Stimulated activated CD4-positive, alpha-beta T cell treated with anti-CD3 and anti-CD28 coated beads, Interleukin-4, amount 100 ng/mL, for 4 hours (primary cell): Measurements from ENCODE around the gene FUBP1.
"Not testable (repeated sequence)": the region's sequence is repeated elsewhere in the genome, so short reads cannot be mapped to it uniquely, and the experiment has no call there.

Experiments
- DNase-seq, 2 experiments: peaks; one replicate each; pipeline ENCODE4 v3.0.0-alpha.2; 2020

FUBP1 gene

GRCh38 chr1:77940921-77941570, 37.8 kb downstream of the FUBP1 start:
- no peak for DNase-seq

GRCh38 chr1:77938651-77939050, 40.2 kb downstream of the FUBP1 start:
- DNase-seq: no peak

GRCh38 chr1:77929806-77930205, 49.1 kb downstream of the FUBP1 start:
- DNase-seq: no peak

- no peak for DNase-seq
Measured at GRCh38 chr1:77927414-77927813, 51.5 kb downstream of the FUBP1 start.

GRCh38 chr1:77926561-77927357, 52.1 kb downstream of the FUBP1 start:
- DNase-seq: no peak

- DNase-seq: no peak
Measured at GRCh38 chr1:77925956-77926355, 52.9 kb downstream of the FUBP1 start.

GRCh38 chr1:77925518-77925917, 53.4 kb downstream of the FUBP1 start:
- no peak for DNase-seq

GRCh38 chr1:77918918-77919317, 60.0 kb downstream of the FUBP1 start:
- not testable (repeated sequence) for DNase-seq

- DNase-seq: no peak
Measured at GRCh38 chr1:77910116-77910515, 68.8 kb downstream of the FUBP1 start.

GRCh38 chr1:77906624-77907023, 72.2 kb downstream of the FUBP1 start:
- no peak for DNase-seq

- DNase-seq: no peak
Measured at GRCh38 chr1:77906019-77906545, 72.8 kb downstream of the FUBP1 start.

- no peak for DNase-seq
Measured at GRCh38 chr1:77905603-77906002, 73.3 kb downstream of the FUBP1 start.

- DNase-seq: no peak
Measured at GRCh38 chr1:77900687-77901293, 78.1 kb downstream of the FUBP1 start.

GRCh38 chr1:77899647-77900320, 79.1 kb downstream of the FUBP1 start:
- DNase-seq: no peak
